HG03108 (cell line): ENCODE measurements around the gene OLFM1.

ENCODE experiments used
- ATAC-seq: cut with Tn5 transposase; IDR thresholded peaks from one replicate; pipeline ENCODE4 v1.9.1; 2021; ENCODE audit warnings: moderate library complexity; ENCODE audit not compliant: unreplicated experiment

OLFM1 gene

DNA sequence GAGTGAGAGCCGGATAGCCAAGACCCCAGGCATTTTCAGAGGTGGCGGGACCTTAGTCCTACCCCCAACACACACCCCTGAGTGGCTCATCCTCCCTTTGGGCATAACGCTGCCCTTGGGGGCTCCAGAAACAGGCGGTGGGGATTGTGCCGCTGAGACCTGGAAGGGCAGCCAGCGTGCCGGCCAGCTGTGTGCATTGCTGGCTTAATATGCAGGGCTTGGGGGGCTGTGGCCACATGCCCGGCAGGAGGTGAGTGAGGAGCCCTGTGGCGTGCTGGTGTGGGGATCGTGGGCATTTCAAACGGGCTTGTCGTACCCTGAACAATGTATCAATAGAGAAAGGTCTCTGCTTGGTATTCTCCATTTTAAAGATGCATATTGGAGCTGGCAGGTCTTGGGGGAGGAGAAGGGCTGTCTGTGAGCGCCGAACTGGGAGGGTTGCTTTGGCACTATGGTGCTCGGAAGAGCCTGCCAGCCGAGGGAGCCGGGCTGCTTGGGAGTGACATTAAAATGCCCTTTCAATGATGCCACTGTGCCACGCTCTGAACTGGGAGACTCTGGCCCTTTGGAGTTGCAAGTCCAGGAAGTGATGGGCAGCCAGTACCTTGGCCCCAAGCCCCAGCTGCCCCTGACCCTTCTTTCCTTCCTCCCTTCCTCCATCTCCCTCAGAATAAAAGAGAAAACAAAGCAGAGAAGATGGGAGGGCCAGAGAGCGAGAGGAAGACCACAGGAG is 11.2 kb upstream of the OLFM1 start:
- ATAC-seq, result no peak

DNA sequence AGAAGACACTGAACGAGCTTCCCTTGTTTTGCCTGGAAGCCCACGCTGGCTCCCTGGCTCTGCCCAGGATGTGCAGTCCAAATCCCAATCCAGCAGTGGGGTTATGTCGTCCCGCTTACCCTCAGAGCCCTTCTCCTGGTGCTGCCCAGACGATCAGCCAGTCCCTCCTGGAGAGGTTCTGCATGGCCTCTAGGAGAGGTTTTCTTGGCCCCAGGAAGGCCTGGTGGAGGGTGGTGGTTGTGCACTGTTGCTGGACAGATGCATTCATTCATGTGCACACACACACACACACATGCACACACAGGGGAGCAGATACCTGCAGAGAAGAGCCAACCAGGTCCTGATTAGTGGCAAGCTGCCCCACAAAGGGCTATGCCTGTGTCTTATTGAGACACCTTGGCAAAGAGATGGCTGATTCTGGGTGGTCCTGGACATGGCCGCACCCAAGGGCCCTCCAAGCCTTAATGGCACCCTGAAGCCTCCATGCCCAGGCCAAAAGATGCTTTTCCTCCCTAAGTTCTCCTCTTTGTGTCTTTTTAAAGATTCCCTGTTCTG is 10.5 kb upstream of the OLFM1 start:
- no peak for ATAC-seq

DNA sequence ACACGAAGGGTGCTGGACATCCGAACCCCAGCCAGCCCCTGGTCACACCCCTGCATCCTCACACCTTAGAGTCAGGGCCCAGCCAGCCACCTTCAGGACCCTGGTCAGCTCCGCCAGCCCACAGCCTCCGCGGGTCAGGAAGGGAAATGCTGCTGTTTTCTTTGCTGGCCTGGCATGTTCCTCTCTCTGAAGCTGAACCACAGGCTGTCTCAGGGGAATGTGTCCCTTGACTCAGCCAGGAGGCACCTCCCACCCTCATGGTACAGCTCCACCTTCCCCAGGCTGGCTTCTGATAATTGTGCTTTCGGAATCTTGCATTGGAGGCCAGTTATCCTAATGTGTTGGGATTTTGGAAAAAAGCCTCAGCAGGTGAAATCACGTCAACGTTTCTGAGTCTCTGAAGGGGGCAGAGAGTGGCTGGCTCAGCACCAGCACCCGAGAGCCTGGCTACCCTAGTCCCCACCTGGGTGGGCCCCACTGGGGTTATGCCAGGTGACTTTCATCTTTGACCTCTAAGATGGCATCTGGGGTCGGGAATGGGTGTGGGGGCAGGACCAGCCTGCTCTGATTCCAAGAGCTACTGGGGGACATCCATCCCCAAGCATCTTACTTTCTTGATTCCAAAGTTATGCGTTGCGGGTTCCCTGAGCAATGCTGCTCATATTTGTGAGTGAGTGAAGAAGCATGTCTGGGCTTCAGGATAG is 9.8 kb upstream of the OLFM1 start:
- ATAC-seq, result no peak

DNA sequence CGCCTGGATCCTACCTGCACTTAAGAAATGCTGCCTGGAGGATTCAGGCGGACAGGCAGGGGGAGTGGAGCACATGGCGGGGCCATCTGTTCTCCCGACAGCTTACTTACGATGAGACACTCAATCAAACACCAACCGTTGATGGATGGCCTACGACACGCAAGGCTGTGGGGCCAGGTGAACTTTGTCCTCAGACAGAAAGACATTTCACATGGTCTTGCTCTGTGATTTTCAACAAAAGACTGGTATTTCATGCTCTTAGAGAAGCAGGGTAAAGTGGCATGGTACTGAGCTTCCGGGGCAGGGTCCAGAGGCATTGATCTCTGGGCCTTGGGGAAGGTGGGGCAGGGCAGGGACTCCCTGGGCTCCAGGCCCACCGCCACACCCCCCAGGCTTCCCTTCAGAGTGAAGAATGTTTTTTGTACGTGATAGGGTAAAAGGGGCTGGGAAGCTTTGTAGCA is 9.1 kb upstream of the OLFM1 start:
- no peak for ATAC-seq

DNA sequence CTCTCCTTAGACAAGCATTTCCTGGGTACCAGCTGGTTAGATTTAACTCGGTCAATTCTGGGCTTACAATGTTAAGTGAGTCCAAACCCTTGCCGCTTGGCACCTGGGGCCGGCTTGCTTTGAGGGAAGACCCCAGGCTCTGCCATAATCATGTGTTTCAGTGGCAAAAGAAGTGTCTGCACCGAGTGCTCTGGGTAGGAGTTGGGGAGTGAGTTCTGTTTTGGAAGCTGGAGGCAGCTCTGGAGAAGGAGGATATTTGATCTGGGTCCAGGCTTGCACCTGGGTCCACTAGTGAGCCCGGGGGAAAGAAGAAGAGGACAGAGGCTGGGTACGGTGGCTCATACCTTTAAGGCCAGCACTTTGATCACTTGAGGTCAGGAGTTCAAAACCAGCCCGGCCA is 8.4 kb upstream of the OLFM1 start:
- ATAC-seq, result no peak

DNA sequence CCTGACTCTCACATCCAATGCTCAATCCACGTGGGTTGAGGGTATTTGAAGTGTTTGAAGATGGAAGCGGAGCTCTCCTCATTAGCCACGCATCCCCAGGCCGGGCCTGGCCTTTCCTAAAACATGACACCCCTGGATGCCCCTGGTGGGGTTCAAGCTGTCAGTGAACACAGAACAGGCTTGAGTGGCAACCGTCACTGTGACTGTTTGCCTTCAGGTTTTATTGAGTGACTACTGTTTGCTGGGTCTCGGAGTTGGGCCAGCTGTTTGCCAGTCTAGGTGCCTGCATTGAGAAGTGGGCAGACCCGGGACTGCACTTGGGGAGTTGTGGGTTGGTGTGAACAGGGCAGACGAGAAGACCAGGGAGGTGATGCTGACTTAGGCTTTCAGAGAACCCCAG is 7.8 kb upstream of the OLFM1 start:
- ATAC-seq, result no peak

DNA sequence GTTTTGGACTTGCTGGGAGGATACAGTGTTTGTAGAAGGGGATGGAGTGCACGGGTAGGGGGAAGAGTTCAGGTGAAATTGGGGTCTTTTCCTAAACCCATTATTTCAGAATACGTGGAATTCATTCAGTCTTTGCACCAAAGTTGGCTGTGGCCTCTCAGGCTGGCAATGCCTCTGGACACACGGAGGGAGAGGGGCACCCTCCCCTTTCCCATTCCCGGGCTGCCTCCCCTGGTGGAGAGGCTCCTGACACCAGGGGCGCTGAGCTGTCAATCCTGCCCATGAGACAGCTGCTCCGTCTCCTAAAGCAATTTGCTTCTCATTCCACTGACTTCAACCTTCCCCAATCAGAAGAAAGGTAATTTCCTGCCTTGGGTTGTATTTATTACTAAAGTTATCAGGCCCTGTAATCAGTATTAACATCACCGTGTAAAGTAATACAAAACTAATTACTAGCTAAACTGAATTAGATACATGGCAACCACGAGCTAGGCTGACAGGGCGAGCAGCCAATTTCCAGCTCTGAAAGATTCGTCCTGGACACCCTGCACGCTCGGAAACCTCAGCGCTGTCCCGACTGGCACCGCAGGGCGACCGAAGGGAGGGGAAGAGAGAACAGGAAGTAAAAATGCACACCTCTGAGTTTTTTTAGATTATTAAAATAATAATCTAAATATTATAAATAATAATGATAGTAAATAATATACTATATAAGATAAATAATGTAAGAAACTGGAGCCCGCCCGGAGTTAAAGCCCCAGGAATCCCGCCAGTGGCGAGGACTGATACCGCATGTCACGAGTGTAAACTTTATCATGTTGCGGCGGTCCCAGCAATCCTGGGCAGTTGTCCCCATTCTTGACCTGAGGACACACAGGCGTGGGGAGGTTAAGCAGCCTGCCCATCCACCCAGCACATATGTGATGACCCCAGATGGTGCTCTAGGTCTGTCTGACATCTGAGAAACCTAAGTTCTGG is 6.9 kb upstream of the OLFM1 start:
- ATAC-seq, result no peak

DNA sequence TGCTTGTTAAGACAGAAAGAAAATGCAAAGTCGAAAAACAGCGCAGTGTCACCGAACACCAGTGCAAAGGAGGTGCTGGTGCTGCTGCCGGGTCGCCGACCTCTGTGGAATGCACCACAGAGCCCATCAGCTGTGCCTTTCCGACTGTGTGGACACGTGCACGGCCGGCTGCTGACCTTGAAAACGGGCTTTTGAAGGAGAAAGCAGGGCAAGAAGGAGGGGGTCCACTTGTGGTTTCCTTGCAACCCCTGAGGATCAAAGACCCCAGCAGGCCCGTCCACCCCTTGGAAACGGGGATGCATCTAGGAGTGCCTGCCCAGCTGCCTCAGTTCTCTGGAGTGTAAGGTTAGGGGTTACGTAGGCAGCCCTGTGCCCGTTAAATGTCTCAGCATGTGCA is 6.2 kb upstream of the OLFM1 start:
- ATAC-seq, result no peak

DNA sequence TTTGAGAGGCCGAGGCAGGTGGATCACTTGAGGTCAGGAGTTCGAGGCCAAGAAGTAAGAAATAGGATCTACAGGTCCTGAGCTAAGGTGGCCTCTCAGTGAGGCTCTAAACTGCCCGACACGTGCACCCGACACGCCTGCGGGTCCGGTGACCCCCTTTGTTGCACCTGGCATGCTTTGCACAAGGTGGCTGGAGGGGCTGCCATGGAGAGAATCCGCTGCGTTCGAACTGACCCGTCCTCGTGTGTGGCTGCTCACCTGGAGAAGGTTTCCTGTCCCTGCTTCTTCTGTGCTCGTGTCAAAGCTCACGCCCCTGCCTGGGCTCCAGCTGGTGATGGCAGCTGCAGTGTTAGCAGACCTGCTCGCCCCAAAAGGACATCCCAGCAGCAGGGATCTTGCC is 5.7 kb upstream of the OLFM1 start:
- no peak for ATAC-seq

DNA sequence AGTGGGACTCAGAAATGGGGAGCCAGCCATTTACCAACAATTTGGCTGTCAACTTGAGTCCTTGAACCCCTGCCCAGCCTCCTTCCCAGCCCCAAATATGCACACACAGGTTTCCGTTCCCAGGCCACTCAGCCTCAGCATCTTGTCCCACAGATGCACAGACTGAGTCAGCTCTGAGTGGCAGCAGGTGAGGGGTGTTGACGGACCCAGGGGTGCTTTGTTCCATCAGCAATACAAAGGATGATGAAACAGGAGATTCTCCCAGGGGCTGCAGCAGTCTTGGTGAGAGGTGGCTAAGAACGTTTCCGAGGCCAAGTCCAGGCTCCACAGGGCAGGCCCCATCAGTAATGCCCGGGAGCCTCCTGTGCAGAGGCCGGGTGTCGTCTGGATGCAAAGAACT is 4.9 kb upstream of the OLFM1 start:
- no peak for ATAC-seq

DNA sequence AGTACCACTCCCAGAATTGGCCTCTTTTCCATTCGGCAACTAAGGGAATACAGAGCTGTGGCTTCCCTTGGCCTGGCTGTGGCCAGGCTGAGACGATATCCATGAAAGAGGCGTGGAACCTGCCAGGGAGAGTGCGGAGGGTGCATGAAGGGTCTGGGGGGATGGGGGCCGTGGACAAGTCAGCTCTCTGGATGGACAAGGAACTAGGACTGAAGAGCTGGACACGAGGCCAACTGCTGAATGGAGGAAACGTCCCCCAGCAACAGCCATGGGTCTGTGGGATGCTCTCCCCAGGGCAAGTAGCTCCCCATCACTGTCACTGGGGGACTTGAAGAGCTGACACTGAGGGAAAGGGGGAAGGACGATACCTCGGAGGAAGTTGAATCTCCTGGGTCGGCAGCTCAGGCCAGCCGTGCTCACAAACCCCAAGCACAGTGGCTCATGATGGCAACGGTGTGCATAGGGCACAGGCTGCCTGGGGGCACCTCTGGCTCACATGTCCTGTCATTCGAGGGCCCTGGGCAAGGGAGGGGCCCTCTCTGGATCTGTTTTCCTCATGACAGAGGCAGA is 4.1 kb upstream of the OLFM1 start:
- ATAC-seq, result no peak

DNA sequence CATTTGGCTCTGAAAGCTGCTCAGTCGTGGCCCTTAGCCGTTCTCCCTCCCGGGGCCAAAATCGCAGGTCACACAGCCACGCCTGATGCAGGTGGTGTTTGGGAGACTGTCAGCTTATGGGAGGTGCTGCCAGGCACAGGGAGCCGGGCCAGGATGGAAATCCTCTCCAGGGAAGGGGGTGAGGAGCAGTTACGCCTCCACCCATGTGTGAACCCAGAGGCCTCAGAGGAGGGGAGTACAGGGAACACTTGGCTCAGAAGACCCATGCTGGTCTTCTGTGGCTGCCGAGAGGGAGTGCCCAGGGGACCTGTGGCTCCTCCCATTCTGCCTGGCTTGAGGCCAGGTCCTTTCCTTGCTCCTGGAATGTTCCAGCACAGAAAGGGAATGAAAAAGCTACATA is 3.6 kb upstream of the OLFM1 start:
- ATAC-seq, result no peak

DNA sequence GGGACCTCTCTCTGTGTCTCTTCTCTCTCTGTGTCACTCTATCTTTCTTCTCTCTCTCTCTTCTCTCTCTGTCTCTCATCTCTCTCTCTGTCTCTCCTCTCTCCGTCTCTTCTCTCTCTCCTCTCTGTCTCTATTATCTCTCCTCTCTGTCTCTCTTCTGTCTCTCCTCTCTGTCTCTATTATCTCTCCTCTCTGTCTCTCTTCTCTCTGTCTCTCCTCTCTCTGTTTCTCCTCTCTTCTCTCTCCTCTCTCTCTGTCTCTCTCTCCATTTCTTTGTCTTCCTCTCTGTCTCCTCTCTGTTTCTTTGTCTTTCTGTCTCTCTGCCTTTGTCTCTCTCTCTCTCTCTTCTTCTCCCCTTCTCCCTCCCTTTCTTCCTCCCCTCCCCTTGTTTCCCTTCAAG is 3.2 kb upstream of the OLFM1 start:
- no peak for ATAC-seq

DNA sequence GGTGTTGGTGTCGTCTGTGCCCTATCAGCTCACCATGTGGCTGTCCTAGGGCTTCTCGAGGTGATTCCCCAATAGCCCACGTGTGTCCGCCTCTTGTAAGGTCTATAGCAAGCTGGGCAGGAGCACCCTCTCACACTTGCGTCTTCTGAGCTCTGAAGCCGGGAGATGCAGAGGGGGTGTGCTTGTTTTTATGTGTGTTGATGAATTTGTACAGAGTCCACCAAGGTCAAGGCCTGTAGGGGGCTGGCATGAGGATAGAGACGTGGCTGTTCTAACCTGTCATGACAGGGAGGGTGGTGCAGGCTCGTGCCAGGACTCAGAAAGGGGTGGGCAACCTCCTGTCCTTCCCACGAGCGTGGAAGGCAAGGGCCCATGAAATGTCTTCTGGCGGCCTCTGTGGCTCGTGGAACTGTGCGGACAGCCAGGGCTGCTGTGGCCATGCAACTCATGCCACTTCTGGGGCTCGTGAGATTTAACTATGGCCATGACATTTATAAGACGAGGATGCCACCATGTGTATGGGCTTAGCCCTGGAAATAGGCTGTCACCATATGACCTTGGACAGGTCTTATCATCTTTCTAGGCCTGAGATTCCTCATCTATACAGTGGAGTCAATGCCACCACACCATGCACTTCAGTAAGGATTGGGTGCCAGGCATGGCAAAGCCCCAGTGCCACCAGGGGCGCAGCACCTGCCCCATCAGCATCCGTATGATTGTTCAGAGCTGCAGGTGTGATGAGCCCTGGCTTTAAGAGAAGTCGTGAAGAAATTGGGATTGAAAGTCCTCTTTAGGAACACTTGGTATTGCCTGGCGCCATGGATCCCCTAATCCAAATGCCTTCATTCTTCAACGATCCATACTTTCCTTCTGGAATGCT is 2.3 kb upstream of the OLFM1 start:
- no peak for ATAC-seq

DNA sequence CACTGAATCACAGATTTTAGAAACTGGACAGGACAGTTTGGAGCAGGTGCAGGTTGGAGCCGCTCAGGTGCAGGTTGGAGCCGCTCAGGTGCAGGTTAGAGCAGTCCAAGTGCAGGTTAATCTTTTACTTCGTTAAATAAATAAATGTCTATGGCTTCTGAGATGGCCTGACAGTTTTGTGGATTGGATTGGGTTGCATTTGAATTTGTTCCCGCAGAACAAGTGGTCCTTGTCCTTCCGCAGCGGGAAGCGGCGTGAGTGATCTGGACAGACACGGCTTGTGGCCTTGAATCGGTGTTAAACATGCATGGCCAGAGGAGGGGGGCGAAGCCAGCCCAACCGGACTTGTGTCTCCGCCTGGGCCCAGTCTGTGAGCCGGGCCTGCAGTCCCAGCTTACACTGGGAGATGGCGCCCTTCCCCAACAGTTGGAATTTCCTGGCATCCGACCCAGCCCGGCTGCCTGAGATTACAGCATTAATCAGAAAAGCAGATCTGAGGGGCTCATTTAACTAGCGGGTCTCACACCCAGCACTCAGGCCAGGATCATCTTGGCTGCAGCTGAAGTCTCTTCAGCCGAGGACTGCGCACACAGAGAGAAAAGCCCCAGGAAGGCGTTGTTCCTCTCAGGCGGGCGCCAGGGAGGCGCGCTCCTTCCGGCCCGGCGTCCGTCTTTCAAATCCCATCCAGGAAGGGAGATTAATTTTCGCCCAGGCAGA is 1.5 kb upstream of the OLFM1 start:
- no peak for ATAC-seq

DNA sequence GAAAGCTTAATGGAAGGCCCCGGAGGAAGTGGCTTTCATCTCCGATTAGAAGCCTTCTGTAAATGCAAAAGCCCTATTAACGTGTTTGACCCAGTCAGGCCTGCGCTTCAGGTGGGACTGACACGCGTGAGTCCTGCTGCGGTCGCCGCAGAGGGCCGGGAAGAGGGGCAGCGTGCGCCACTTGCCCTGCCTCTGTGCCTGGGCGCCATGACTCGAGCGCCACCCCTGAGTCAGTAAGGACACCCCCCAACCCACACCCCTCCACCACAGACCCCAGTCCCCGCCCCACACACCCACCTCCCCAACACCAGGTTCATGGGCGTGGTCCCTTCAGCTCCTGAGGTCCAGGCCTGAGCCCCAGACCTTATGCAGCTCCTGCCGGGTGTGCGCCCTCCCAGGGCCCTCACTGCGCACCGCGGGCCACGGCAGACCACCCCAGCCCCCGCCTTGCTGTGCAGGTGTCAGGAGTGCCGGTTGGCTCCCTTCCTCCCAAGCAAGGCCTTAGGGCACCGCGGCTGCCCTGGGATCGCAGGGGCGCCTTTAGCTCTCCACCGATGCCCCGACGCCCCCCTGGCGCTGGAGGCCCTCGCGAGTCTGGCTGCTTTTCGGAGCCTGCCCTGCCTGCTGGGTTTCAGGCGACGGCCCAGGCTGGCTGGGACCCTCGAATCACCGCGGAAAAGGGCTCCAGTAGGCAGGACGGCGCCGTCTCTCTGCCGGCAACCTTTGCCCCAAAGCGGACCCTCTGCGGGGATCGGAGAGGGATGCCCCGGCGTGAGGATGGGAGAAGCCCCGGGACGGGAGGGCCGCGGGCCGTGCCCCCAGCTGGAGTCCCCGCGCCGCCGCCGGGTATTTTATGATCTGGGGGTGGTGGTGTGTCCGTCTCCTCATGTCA is 625 bp upstream of the OLFM1 start:
- ATAC-seq, result no peak

DNA sequence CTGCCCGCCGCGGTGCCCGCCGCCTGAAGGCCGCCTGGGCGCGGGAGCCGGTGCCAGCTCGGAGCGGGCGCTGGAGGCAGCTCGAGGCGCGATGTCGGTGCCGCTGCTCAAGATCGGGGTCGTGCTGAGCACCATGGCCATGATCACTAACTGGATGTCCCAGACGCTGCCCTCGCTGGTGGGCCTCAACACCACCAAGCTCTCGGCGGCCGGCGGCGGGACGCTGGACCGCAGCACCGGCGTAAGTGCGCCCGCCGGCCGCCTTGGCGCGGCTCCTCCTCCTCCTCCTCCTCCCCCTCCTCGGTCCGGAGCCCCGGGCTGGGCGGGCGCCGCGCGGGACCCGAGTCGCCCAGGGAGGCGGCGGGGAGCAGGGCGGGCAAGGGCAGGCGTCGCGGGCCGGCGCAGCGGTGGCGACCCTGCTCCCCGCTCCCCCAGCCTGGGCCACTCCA is 455 bp downstream of the OLFM1 start:
- no peak for ATAC-seq

DNA sequence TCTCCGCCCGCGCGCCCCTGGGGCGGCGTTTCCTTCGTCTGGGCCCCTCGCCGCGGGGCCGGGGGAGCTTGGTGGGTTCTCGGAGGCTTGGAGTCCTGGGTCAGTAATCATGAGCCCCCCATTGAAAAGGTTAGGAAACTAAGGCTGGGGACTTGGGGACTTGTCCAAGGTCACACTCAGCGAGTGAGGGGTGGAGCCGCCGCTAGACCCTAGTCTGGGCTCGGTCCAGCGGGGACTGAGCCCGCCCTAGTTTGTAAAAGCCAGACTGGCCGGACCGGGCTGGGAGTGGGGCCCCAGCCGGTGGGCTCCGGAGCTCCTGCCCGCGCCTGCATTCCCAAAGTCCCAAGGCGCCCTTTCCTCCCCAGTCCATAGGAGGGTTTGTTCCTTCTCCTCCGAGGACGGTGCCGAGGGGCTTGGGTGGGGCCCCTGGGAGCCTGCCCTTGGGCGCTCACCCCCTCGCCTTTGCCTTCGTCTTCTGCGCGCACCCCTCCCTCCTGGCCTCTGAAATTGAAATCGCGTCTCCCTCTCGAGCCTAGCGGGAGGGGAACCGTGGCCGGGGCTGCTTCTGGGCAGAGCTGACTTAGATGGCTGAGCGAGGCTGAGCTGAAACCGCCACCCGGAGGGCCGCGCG is 995 bp downstream of the OLFM1 start:
- ATAC-seq, result no peak
